GM23338 (cell line): Measurements from ENCODE around the gene MCM3. TPM values are rescaled to one million over a fixed set of nuclear protein-coding genes. Genes with fewer than 3 reads are reported as not detected.

Experiments
- ATAC-seq: fragments of 200-7000 bp; cut with Tn5 transposase; 3 replicates; pipeline ENCODE4 v1.9.1; 2020
- DNase-seq: peaks from one replicate; pipeline ENCODE4 v3.0.0-alpha.2; 2015; ENCODE audit warnings: low spot score
- H2AFZ ChIP-seq: fragments of 200-600 bp; sonication (generic); 2 replicates; pipeline ENCODE4 v1.8.0; 2016; ENCODE audit warnings: antibody characterized with exemption, mild to moderate bottlenecking, moderate library complexity
- H3F3A ChIP-seq: fragments of 200-600 bp; sonication (generic); replicated peaks from 2 replicates; pipeline ENCODE4 v1.8.0; 2017; ENCODE audit warnings: antibody characterized with exemption, mixed run types, low read depth
- H3K27ac ChIP-seq: fragments of 200-600 bp; sonication (generic); 2 replicates; pipeline ENCODE4 v1.6.1; 2016; ENCODE audit warnings: low read depth
- H3K27me3 ChIP-seq: fragments of 200-600 bp; sonication (generic); 2 replicates; pipeline ENCODE4 v1.8.0; 2016; ENCODE audit warnings: mild to moderate bottlenecking, mixed run types, moderate library complexity; ENCODE audit not compliant: insufficient read depth
- H3K36me3 ChIP-seq: fragments of 200-600 bp; sonication (generic); 2 replicates; pipeline ENCODE4 v1.8.0; 2016; ENCODE audit warnings: mild to moderate bottlenecking; ENCODE audit not compliant: insufficient read depth
- H3K4me1 ChIP-seq: fragments of 200-600 bp; sonication (generic); 2 replicates; pipeline ENCODE4 v1.8.0; 2016; ENCODE audit warnings: mild to moderate bottlenecking, moderate library complexity; ENCODE audit not compliant: insufficient read depth
- H3K4me2 ChIP-seq: fragments of 200-600 bp; sonication (generic); 2 replicates; pipeline ENCODE4 v1.7.1; 2017; ENCODE audit warnings: mixed run types
- H3K4me3 ChIP-seq: fragments of 200-600 bp; sonication (generic); 2 replicates; pipeline ENCODE4 v1.6.1; 2016; ENCODE audit warnings: mixed run types
- H3K79me2 ChIP-seq: fragments of 200-600 bp; sonication (generic); replicated peaks from 2 replicates; pipeline ENCODE4 v1.8.0; 2017; ENCODE audit warnings: mild to moderate bottlenecking; ENCODE audit not compliant: insufficient read depth
- H3K9me2 ChIP-seq: fragments of 200-600 bp; sonication (generic); 2 replicates; pipeline ENCODE4 v1.8.0; 2017; ENCODE audit not compliant: insufficient read depth
- H4K20me1 ChIP-seq: fragments of 200-600 bp; sonication (generic); replicated peaks from 2 replicates; pipeline ENCODE4 v1.8.0; 2017; ENCODE audit warnings: mild to moderate bottlenecking; ENCODE audit not compliant: insufficient read depth
- H3K27ac Mint-ChIP-seq: 2 replicates; pipeline ENCODE4 v1.8.0; 2020; ENCODE audit warnings: inconsistent platforms, mild to moderate bottlenecking, moderate library complexity, mixed read lengths
- H3K27me3 Mint-ChIP-seq: 3 replicates; pipeline ENCODE4 v1.8.0; 2022; ENCODE audit warnings: low read depth, mild to moderate bottlenecking, moderate library complexity, mixed read lengths, inconsistent platforms; ENCODE audit not compliant: insufficient read depth, poor library complexity
- H3K36me3 Mint-ChIP-seq: 3 replicates; pipeline ENCODE4 v1.8.0; 2021; ENCODE audit warnings: low read depth, mild to moderate bottlenecking, inconsistent platforms, moderate library complexity, mixed read lengths
- H3K4me1 Mint-ChIP-seq: 3 replicates; pipeline ENCODE4 v1.8.0; 2020; ENCODE audit warnings: mild to moderate bottlenecking, inconsistent platforms, mixed read lengths
- H3K4me3 Mint-ChIP-seq: 3 replicates; pipeline ENCODE4 v1.8.0; 2021; ENCODE audit warnings: moderate library complexity, mild to moderate bottlenecking, inconsistent platforms, mixed read lengths
- H3K9me3 Mint-ChIP-seq: 3 replicates; pipeline ENCODE4 v1.8.0; 2020; ENCODE audit warnings: moderate library complexity, mild to moderate bottlenecking, inconsistent platforms, mixed read lengths
- CREB1 ChIP-seq: fragments of 250-450 bp; sonication (Bioruptor Pico); IDR thresholded peaks from 2 replicates; pipeline ENCODE4 v1.5.0; 2020; ENCODE audit warnings: low read depth, mild to moderate bottlenecking, moderate library complexity
- EZH2 ChIP-seq: fragments of 200-600 bp; sonication (generic); IDR thresholded peaks from one replicate; pipeline ENCODE4 v1.8.0; 2017; ENCODE audit warnings: antibody characterized with exemption, mild to moderate bottlenecking, low read depth; ENCODE audit not compliant: unreplicated experiment
- JUNB ChIP-seq: IDR thresholded peaks from one replicate; pipeline ENCODE4 v1.6.1; 2016; ENCODE audit warnings: antibody characterized with exemption; ENCODE audit not compliant: unreplicated experiment
- POLR2AphosphoS5 ChIP-seq: IDR thresholded peaks from 2 replicates; pipeline ENCODE4 v1.6.1; 2016; ENCODE audit warnings: antibody characterized with exemption, low read depth
- STAT1 ChIP-seq: IDR thresholded peaks from one replicate; pipeline ENCODE4 v1.6.1; 2016; ENCODE audit warnings: antibody characterized with exemption; ENCODE audit not compliant: unreplicated experiment
- ZNF114 ChIP-seq: fragments of 250-450 bp; sonication (Bioruptor Pico); IDR thresholded peaks from 2 replicates; pipeline ENCODE4 v1.5.0; 2020; ENCODE audit warnings: mild to moderate bottlenecking, moderate library complexity
- polyA plus RNA-seq: library from polyadenylated mRNA; unstranded; fragments of >200 nt; fragmentation: Nextera tagmentation; extraction: Ambion mirVana; gene quantifications from 2 replicates; pipeline ENCODE4 v1.2.1, GENCODE V29; 2016
- total RNA-seq: library from RNA; depleted of rRNA; stranded (reverse); fragments of >200 nt; shearing (Covaris generic); gene quantifications from 2 replicates; pipeline ENCODE4 v1.2.3, GENCODE V29; 2014
- TF ChIP-seq, protein P1 (sequence below): fragments of 250-450 bp; sonication (Bioruptor Pico); IDR thresholded peaks from 2 replicates; pipeline ENCODE4 v1.5.0; 2020; ENCODE audit warnings: mild to moderate bottlenecking, moderate library complexity
- TF ChIP-seq, protein P2 (sequence below): IDR thresholded peaks from 2 replicates; pipeline ENCODE4 v1.6.1; 2016; ENCODE audit warnings: antibody characterized with exemption

The MCM3 gene
- total and polyA plus RNA-seq, 2 experiments from 2014 or later: 157 to 369 TPM

GRCh38 chr6:52304983-52305390, 20.4 kb upstream of the MCM3 start (continued):
- TF ChIP-seq, protein P1, sequence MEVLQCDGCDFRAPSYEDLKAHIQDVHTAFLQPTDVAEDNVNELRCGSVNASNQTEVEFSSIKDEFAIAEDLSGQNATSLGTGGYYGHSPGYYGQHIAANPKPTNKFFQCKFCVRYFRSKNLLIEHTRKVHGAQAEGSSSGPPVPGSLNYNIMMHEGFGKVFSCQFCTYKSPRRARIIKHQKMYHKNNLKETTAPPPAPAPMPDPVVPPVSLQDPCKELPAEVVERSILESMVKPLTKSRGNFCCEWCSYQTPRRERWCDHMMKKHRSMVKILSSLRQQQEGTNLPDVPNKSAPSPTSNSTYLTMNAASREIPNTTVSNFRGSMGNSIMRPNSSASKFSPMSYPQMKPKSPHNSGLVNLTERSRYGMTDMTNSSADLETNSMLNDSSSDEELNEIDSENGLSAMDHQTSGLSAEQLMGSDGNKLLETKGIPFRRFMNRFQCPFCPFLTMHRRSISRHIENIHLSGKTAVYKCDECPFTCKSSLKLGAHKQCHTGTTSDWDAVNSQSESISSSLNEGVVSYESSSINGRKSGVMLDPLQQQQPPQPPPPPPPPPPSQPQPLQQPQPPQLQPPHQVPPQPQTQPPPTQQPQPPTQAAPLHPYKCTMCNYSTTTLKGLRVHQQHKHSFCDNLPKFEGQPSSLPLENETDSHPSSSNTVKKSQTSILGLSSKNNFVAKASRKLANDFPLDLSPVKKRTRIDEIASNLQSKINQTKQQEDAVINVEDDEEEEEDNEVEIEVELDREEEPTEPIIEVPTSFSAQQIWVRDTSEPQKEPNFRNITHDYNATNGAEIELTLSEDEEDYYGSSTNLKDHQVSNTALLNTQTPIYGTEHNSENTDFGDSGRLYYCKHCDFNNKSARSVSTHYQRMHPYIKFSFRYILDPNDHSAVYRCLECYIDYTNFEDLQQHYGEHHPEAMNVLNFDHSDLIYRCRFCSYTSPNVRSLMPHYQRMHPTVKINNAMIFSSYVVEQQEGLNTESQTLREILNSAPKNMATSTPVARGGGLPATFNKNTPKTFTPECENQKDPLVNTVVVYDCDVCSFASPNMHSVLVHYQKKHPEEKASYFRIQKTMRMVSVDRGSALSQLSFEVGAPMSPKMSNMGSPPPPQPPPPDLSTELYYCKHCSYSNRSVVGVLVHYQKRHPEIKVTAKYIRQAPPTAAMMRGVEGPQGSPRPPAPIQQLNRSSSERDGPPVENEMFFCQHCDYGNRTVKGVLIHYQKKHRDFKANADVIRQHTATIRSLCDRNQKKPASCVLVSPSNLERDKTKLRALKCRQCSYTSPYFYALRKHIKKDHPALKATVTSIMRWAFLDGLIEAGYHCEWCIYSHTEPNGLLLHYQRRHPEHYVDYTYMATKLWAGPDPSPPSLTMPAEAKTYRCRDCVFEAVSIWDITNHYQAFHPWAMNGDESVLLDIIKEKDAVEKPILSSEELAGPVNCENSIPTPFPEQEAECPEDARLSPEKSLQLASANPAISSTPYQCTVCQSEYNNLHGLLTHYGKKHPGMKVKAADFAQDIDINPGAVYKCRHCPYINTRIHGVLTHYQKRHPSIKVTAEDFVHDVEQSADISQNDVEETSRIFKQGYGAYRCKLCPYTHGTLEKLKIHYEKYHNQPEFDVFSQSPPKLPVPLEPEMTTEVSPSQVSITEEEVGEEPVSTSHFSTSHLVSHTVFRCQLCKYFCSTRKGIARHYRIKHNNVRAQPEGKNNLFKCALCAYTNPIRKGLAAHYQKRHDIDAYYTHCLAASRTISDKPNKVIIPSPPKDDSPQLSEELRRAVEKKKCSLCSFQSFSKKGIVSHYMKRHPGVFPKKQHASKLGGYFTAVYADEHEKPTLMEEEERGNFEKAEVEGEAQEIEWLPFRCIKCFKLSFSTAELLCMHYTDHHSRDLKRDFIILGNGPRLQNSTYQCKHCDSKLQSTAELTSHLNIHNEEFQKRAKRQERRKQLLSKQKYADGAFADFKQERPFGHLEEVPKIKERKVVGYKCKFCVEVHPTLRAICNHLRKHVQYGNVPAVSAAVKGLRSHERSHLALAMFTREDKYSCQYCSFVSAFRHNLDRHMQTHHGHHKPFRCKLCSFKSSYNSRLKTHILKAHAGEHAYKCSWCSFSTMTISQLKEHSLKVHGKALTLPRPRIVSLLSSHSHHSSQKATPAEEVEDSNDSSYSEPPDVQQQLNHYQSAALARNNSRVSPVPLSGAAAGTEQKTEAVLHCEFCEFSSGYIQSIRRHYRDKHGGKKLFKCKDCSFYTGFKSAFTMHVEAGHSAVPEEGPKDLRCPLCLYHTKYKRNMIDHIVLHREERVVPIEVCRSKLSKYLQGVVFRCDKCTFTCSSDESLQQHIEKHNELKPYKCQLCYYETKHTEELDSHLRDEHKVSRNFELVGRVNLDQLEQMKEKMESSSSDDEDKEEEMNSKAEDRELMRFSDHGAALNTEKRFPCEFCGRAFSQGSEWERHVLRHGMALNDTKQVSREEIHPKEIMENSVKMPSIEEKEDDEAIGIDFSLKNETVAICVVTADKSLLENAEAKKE (CRISPR knock-in tag): no peak
- no peak for TF ChIP-seq STAT1

DNA sequence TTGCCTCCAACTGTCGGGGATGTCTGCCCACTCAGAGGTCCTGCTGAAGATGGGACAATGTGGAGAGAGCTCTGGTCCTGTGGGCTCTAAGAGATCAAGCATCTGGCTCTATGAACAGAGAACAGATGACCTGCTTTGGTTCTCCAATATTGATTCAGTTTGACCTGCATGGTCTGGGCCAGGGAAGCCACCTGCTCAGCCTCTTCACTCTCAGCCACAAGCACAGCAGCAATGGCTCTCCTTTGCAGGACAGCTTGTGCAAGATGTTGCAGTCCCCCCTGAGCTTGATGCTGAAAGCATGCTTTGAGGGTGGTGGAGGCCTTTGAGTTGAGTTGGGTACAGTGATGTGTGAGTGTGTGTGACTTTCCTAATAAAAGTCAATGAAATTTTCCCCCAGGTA, 18.6 kb upstream of the MCM3 start:
- 0 out of 2 replicates have a peak overlapping the region, but pooled peaks have one; percentile 38 for H2AFZ ChIP-seq
- Mint-ChIP-seq H3K27ac (no peak overlapping the region), H3K27me3 (peaks cover 11% of the 10 kb centered on the region), H3K4me1 (peaks cover 7% of the 10 kb centered on the region; the same call in 2 of the 3 replicates), H3K36me3 (no peaks in the 10 kb centered on the region), H3K9me3 (no peaks in the 10 kb centered on the region), H3K4me3 (no peak overlapping the region)
- H3K79me2 ChIP-seq: no peaks in the 10 kb centered on the region
- no peak for ATAC-seq
- peaks cover 5% of the 10 kb centered on the region; the same call in 1 of the 2 replicates for H3K27me3 ChIP-seq
- no peak overlapping the region for H3K27ac ChIP-seq
- no peaks in the 10 kb centered on the region for H3K9me2 ChIP-seq
- no peaks in the 10 kb centered on the region for H3F3A ChIP-seq
- no peak overlapping the region for H3K4me3 ChIP-seq
- H4K20me1 ChIP-seq: no peaks in the 10 kb centered on the region
- H3K36me3 ChIP-seq: no peaks in the 10 kb centered on the region
- no peaks in the 10 kb centered on the region; the same call in 1 of the 2 replicates for H3K4me1 ChIP-seq
- no peak for DNase-seq
- TF ChIP-seq ZNF114 (CRISPR knock-in tag): no peak
- TF ChIP-seq, protein P2, sequence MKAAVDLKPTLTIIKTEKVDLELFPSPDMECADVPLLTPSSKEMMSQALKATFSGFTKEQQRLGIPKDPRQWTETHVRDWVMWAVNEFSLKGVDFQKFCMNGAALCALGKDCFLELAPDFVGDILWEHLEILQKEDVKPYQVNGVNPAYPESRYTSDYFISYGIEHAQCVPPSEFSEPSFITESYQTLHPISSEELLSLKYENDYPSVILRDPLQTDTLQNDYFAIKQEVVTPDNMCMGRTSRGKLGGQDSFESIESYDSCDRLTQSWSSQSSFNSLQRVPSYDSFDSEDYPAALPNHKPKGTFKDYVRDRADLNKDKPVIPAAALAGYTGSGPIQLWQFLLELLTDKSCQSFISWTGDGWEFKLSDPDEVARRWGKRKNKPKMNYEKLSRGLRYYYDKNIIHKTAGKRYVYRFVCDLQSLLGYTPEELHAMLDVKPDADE: no peak
- no peak for TF ChIP-seq EZH2
- TF ChIP-seq JUNB: no peak
- no peak for TF ChIP-seq STAT1
- TF ChIP-seq POLR2AphosphoS5: no peak
- TF ChIP-seq CREB1 (CRISPR knock-in tag): no peak
- H3K4me2 ChIP-seq: no peak overlapping the region
